Measurements from ENCODE around the gene IKBKE. TPM values are rescaled to one million over a fixed set of nuclear protein-coding genes. Genes with fewer than 3 reads are reported as not detected.

Gene IKBKE
- total RNA-seq, 1 donor from 2014 or later: 7.5 TPM

DNA sequence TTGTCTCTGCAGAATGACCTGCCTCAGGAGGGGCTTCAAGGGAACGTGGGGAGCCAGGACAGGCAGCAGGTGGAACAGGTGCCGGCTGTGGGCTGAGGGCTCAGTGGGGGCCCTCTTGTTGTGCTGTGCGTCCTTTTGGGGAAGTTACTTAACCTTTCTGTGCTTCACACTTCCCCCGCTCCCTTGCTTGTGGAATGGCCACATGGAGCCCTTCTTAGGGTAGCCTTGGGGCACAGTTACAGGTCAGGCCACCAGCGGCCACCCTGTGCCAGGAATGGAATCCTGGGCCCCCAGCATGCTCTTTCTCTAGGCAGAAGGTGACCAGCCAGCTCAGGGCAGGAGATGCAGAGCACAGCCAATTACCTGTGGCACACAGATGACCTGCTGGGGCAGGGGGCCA lies 2.6 kb downstream of the IKBKE start:
- Mint-ChIP-seq H3K4me3 (ENCODE audit: unreplicated experiment) (no peak overlapping the region), H3K9me3 (ENCODE audit: unreplicated experiment) (no peaks in the 10 kb centered on the region), H3K4me1 (ENCODE audit: unreplicated experiment) (peaks cover 43% of the 10 kb centered on the region), H3K36me3 (ENCODE audit: unreplicated experiment) (peaks cover 15% of the 10 kb centered on the region), H3K27me3 (ENCODE audit: unreplicated experiment) (no peaks in the 10 kb centered on the region), H3K27ac (ENCODE audit: unreplicated experiment) (peak overlapping the region; percentile 32)
- DNase-seq (ENCODE audit: extremely low spot score, unreplicated experiment): no peak
- no peak for TF ChIP-seq CTCF (IDR thresholded peaks at IDR 0.05)

GRCh38 chr1:206476058-206476457 lies 5.8 kb downstream of the IKBKE start:
- Mint-ChIP-seq H3K27ac (ENCODE audit: unreplicated experiment) (no peak overlapping the region), H3K27me3 (ENCODE audit: unreplicated experiment) (no peaks in the 10 kb centered on the region), H3K9me3 (ENCODE audit: unreplicated experiment) (no peaks in the 10 kb centered on the region), H3K4me3 (ENCODE audit: unreplicated experiment) (no peak overlapping the region), H3K36me3 (ENCODE audit: unreplicated experiment) (peaks cover 18% of the 10 kb centered on the region), H3K4me1 (ENCODE audit: unreplicated experiment) (peaks cover 37% of the 10 kb centered on the region)
- TF ChIP-seq CTCF (IDR thresholded peaks at IDR 0.05): no peak
- no peak for DNase-seq (ENCODE audit: extremely low spot score, unreplicated experiment)

- Mint-ChIP-seq H3K27ac (ENCODE audit: unreplicated experiment) (no peak overlapping the region), H3K9me3 (ENCODE audit: unreplicated experiment) (no peaks in the 10 kb centered on the region), H3K36me3 (ENCODE audit: unreplicated experiment) (peaks cover 18% of the 10 kb centered on the region), H3K4me3 (ENCODE audit: unreplicated experiment) (no peak overlapping the region), H3K4me1 (ENCODE audit: unreplicated experiment) (peaks cover 36% of the 10 kb centered on the region), H3K27me3 (ENCODE audit: unreplicated experiment) (no peaks in the 10 kb centered on the region)
- no peak for DNase-seq (ENCODE audit: extremely low spot score, unreplicated experiment)
- no peak for TF ChIP-seq CTCF (IDR thresholded peaks at IDR 0.05)
Measured at GRCh38 chr1:206476591-206476990, 6.3 kb downstream of the IKBKE start.

- no peak for TF ChIP-seq CTCF (IDR thresholded peaks at IDR 0.05)
- no peaks in the 10 kb centered on the region for H3K27me3 Mint-ChIP-seq (ENCODE audit: unreplicated experiment)
- peaks cover 31% of the 10 kb centered on the region for H3K4me1 Mint-ChIP-seq (ENCODE audit: unreplicated experiment)
- no peak overlapping the region for H3K4me3 Mint-ChIP-seq (ENCODE audit: unreplicated experiment)
- DNase-seq (ENCODE audit: extremely low spot score, unreplicated experiment): no peak
- H3K36me3 Mint-ChIP-seq (ENCODE audit: unreplicated experiment): peaks cover 18% of the 10 kb centered on the region
- H3K27ac Mint-ChIP-seq (ENCODE audit: unreplicated experiment): no peak overlapping the region
- no peaks in the 10 kb centered on the region for H3K9me3 Mint-ChIP-seq (ENCODE audit: unreplicated experiment)
Measured at GRCh38 chr1:206477110-206477509, 6.8 kb downstream of the IKBKE start.

- peaks cover 24% of the 10 kb centered on the region for H3K4me1 Mint-ChIP-seq (ENCODE audit: unreplicated experiment)
- H3K4me3 Mint-ChIP-seq (ENCODE audit: unreplicated experiment): no peak overlapping the region
- TF ChIP-seq CTCF (IDR thresholded peaks at IDR 0.05): no peak
- no peaks in the 10 kb centered on the region for H3K9me3 Mint-ChIP-seq (ENCODE audit: unreplicated experiment)
- DNase-seq (ENCODE audit: extremely low spot score, unreplicated experiment): no peak
- no peaks in the 10 kb centered on the region for H3K27me3 Mint-ChIP-seq (ENCODE audit: unreplicated experiment)
- H3K27ac Mint-ChIP-seq (ENCODE audit: unreplicated experiment): no peak overlapping the region
- H3K36me3 Mint-ChIP-seq (ENCODE audit: unreplicated experiment): peaks cover 18% of the 10 kb centered on the region
Measured at GRCh38 chr1:206477581-206478380, 7.5 kb downstream of the IKBKE start.

Measured in osteocyte (in vitro differentiated cells).